ENCODE data around the gene TEX51. TPM values are rescaled to one million over a fixed set of nuclear protein-coding genes. Genes with fewer than 3 reads are reported as not detected.

TEX51 gene
- total and polyA plus RNA-seq, 2 donors (not counting 1 experiment from before 2014, with no cell fraction given), result not detected

DNA sequence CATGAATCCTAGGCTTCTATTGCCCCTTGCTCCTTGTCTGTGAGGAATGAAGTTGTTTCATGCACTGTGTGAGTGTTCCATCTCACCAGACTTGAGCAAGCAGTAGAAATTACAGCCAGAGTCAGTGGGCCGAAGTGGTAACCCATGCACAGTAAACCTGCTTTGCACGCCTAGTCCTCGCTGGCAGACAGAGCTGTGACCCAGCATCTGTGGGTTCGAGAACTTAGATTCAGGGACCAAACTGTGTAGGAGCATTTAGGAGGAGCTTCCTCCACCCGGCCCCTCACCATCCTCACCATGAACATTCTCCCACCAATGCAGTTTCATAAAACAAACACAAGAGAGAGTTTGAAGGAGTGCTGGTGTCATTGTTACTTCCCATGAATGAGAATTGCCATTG, 21.6 kb upstream of the TEX51 start:
- no peaks in the 10 kb centered on the region for H3K36me3 ChIP-seq (ENCODE audit: control insufficient read depth, insufficient read depth, low read length)
- H3K27ac ChIP-seq (ENCODE audit: insufficient read depth, low read length), result no peak overlapping the region
- no peak overlapping the region for H3K4me3 ChIP-seq (replicated peaks in 1 of 4; ENCODE audit: control extremely low read depth in 1 of 4, insufficient read depth in 1 of 4, low read depth in 3 of 4, low read length in 4 of 4)
- DNase-seq (ENCODE audit: low read depth in 2 of 2), result no peak
- TF ChIP-seq, protein P1, sequence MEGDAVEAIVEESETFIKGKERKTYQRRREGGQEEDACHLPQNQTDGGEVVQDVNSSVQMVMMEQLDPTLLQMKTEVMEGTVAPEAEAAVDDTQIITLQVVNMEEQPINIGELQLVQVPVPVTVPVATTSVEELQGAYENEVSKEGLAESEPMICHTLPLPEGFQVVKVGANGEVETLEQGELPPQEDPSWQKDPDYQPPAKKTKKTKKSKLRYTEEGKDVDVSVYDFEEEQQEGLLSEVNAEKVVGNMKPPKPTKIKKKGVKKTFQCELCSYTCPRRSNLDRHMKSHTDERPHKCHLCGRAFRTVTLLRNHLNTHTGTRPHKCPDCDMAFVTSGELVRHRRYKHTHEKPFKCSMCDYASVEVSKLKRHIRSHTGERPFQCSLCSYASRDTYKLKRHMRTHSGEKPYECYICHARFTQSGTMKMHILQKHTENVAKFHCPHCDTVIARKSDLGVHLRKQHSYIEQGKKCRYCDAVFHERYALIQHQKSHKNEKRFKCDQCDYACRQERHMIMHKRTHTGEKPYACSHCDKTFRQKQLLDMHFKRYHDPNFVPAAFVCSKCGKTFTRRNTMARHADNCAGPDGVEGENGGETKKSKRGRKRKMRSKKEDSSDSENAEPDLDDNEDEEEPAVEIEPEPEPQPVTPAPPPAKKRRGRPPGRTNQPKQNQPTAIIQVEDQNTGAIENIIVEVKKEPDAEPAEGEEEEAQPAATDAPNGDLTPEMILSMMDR (conservative IDR thresholded peaks at IDR 0.05 in 1 of 2, IDR thresholded peaks at IDR 0.05 in 1 of 2; ENCODE audit: low read depth in 1 of 2, low read length in 2 of 2), result no peak
- no peak for TF ChIP-seq EZH2 (IDR thresholded peaks at IDR 0.05; ENCODE audit: low read length, missing control alignments)
- no peak overlapping the region for H3K4me2 ChIP-seq (ENCODE audit: extremely low read depth, insufficient read depth, low read length)
- no peak overlapping the region for H3K9ac ChIP-seq (ENCODE audit: insufficient read depth, low read length)
- H3K9me3 ChIP-seq (ENCODE audit: control insufficient read depth, insufficient read depth, low read depth, low read length), result no peaks in the 10 kb centered on the region
- no peaks in the 10 kb centered on the region for H3K27me3 ChIP-seq (ENCODE audit: control insufficient read depth, insufficient read depth, low read length)
- H4K20me1 ChIP-seq (ENCODE audit: control insufficient read depth, extremely low read depth, insufficient read depth, low read length), result no peaks in the 10 kb centered on the region
- H3K79me2 ChIP-seq (ENCODE audit: control insufficient read depth, insufficient read depth, low read length), result no peaks in the 10 kb centered on the region
- no peaks in the 10 kb centered on the region for H3K4me1 ChIP-seq (ENCODE audit: control insufficient read depth, extremely low read depth, insufficient read depth, low read length)
- no peak overlapping the region for H2AFZ ChIP-seq (ENCODE audit: low read length)

DNA sequence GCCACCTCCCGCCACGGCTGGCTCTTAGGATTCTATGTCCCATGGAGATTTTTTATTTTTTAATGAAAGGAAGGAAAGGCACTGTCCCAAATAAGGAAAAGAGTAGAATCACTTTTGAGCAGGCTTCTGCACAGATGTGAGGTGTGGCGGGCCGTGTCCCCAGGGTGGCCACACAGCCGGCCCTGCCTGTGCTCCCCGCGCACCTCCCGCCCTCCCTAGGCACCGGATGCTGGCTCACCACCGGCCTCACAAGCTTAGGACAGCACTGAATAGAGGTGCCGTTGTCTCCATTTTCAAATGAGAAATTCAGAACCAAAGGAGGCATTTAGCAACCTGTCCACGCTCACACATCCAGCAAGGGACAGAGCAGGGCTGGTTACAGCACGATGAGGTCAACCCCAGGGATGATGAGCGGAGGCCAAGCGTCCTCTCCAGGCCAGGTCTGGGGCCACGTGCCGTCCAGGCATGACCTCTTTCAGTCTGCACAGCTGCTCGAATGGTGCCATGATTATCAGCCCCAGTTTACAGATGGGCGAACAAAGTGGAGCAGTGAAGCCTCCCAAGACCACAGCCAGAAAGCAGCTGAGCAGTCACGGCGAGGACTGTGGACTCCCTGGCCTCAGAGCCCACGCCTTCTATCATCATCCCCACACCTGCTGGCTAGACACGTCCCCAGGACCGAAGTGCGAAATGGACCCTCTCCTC, 20.7 kb upstream of the TEX51 start:
- Histone ChIP-seq H3K79me2 (ENCODE audit: control insufficient read depth, insufficient read depth, low read length) (no peaks in the 10 kb centered on the region), H3K4me2 (ENCODE audit: extremely low read depth, insufficient read depth, low read length) (no peak overlapping the region), H3K36me3 (ENCODE audit: control insufficient read depth, insufficient read depth, low read length) (no peaks in the 10 kb centered on the region), H3K27me3 (ENCODE audit: control insufficient read depth, insufficient read depth, low read length) (no peaks in the 10 kb centered on the region), H4K20me1 (ENCODE audit: control insufficient read depth, extremely low read depth, insufficient read depth, low read length) (no peaks in the 10 kb centered on the region), H3K9me3 (ENCODE audit: control insufficient read depth, insufficient read depth, low read depth, low read length) (no peaks in the 10 kb centered on the region), H3K4me1 (ENCODE audit: control insufficient read depth, extremely low read depth, insufficient read depth, low read length) (no peaks in the 10 kb centered on the region), H2AFZ (ENCODE audit: low read length) (no peak overlapping the region), H3K9ac (ENCODE audit: insufficient read depth, low read length) (no peak overlapping the region), H3K27ac (ENCODE audit: insufficient read depth, low read length) (no peak overlapping the region), H3K4me3 (replicated peaks in 1 of 4; ENCODE audit: control extremely low read depth in 1 of 4, insufficient read depth in 1 of 4, low read depth in 3 of 4, low read length in 4 of 4) (no peak overlapping the region)
- no peak for DNase-seq (ENCODE audit: low read depth in 2 of 2)
- no peak for TF ChIP-seq EZH2 (IDR thresholded peaks at IDR 0.05; ENCODE audit: low read length, missing control alignments)
- TF ChIP-seq, protein P1 (conservative IDR thresholded peaks at IDR 0.05 in 1 of 2, IDR thresholded peaks at IDR 0.05 in 1 of 2; ENCODE audit: low read depth in 1 of 2, low read length in 2 of 2), result no peak

- Histone ChIP-seq H3K27ac (ENCODE audit: insufficient read depth, low read length) (no peak overlapping the region), H3K79me2 (ENCODE audit: control insufficient read depth, insufficient read depth, low read length) (no peaks in the 10 kb centered on the region), H2AFZ (ENCODE audit: low read length) (no peak overlapping the region), H3K36me3 (ENCODE audit: control insufficient read depth, insufficient read depth, low read length) (no peaks in the 10 kb centered on the region), H4K20me1 (ENCODE audit: control insufficient read depth, extremely low read depth, insufficient read depth, low read length) (no peaks in the 10 kb centered on the region), H3K9me3 (ENCODE audit: control insufficient read depth, insufficient read depth, low read depth, low read length) (no peaks in the 10 kb centered on the region), H3K4me3 (replicated peaks in 1 of 4; ENCODE audit: control extremely low read depth in 1 of 4, insufficient read depth in 1 of 4, low read depth in 3 of 4, low read length in 4 of 4) (no peak overlapping the region), H3K4me1 (ENCODE audit: control insufficient read depth, extremely low read depth, insufficient read depth, low read length) (no peaks in the 10 kb centered on the region), H3K9ac (ENCODE audit: insufficient read depth, low read length) (no peak overlapping the region), H3K27me3 (ENCODE audit: control insufficient read depth, insufficient read depth, low read length) (no peaks in the 10 kb centered on the region), H3K4me2 (ENCODE audit: extremely low read depth, insufficient read depth, low read length) (no peak overlapping the region)
- TF ChIP-seq, protein P1 (conservative IDR thresholded peaks at IDR 0.05 in 1 of 2, IDR thresholded peaks at IDR 0.05 in 1 of 2; ENCODE audit: low read depth in 1 of 2, low read length in 2 of 2), result no peak
- TF ChIP-seq EZH2 (IDR thresholded peaks at IDR 0.05; ENCODE audit: low read length, missing control alignments), result no peak
- no peak for DNase-seq (ENCODE audit: low read depth in 2 of 2)
Observed at GRCh38 chr2:126878601-126879000, 20.1 kb upstream of the TEX51 start.
